Endothelial cell of umbilical vein (primary cell): Measurements from ENCODE around the gene SKP1.

Experiments used
- EZH2 ChIP-seq: IDR thresholded peaks from 2 replicates; pipeline ENCODE4 v1.6.1; 2012; ENCODE audit warnings: borderline replicate concordance, low read depth, mild to moderate bottlenecking, moderate library complexity, low read length, inconsistent platforms; ENCODE audit not compliant: severe bottlenecking
- FOS ChIP-seq: IDR thresholded peaks from 2 replicates; pipeline ENCODE4 v1.6.1; 2011; ENCODE audit warnings: mild to moderate bottlenecking, low read length, moderate library complexity, borderline replicate concordance; ENCODE audit not compliant: insufficient read depth
- GATA2 ChIP-seq: IDR thresholded peaks from 2 replicates; pipeline ENCODE4 v1.7.0; 2011; ENCODE audit warnings: low read depth, mild to moderate bottlenecking, moderate library complexity, mixed read lengths, low read length; ENCODE audit not compliant: insufficient read length, insufficient read depth
- JUN ChIP-seq: IDR thresholded peaks from 2 replicates; pipeline ENCODE4 v1.6.1; 2011; ENCODE audit warnings: borderline replicate concordance, low read depth; ENCODE audit not compliant: insufficient read length, insufficient read depth
- MAX ChIP-seq: IDR thresholded peaks from 2 replicates; pipeline ENCODE4 v1.6.1; 2011; ENCODE audit not compliant: insufficient read depth, insufficient read length
- POLR2A ChIP-seq: IDR thresholded peaks from 2 replicates; pipeline ENCODE4 v1.6.1; 2012; ENCODE audit warnings: low read depth, mild to moderate bottlenecking, control low read depth, low read length
- POLR2AphosphoS5 ChIP-seq: IDR thresholded peaks from 2 replicates; pipeline ENCODE4 v1.6.1; 2012; ENCODE audit warnings: low read depth, mild to moderate bottlenecking, control low read depth, low read length, moderate library complexity; ENCODE audit not compliant: insufficient read depth
- TF ChIP-seq, protein P1 (sequence below), 2 donors: IDR thresholded peaks; 1 replicate in 1 of 2; 2 replicates in 1 of 2; pipeline ENCODE4 v1.5.1; 2011; ENCODE audit warnings: low read length in 2 of 2, mild to moderate bottlenecking in 2 of 2, moderate library complexity in 2 of 2, control low read depth in 1 of 2, inconsistent platforms in 1 of 2, low read depth in 1 of 2; ENCODE audit not compliant: insufficient read depth in 1 of 2; ENCODE audit errors: extremely low read depth in 1 of 2

- TF ChIP-seq, protein P1, sequence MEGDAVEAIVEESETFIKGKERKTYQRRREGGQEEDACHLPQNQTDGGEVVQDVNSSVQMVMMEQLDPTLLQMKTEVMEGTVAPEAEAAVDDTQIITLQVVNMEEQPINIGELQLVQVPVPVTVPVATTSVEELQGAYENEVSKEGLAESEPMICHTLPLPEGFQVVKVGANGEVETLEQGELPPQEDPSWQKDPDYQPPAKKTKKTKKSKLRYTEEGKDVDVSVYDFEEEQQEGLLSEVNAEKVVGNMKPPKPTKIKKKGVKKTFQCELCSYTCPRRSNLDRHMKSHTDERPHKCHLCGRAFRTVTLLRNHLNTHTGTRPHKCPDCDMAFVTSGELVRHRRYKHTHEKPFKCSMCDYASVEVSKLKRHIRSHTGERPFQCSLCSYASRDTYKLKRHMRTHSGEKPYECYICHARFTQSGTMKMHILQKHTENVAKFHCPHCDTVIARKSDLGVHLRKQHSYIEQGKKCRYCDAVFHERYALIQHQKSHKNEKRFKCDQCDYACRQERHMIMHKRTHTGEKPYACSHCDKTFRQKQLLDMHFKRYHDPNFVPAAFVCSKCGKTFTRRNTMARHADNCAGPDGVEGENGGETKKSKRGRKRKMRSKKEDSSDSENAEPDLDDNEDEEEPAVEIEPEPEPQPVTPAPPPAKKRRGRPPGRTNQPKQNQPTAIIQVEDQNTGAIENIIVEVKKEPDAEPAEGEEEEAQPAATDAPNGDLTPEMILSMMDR (IDR thresholded peaks at IDR 0.05; ENCODE audit: extremely low read depth in 1 of 2, insufficient read depth in 1 of 2, low read depth in 1 of 2, low read length in 2 of 2), result no peak
- TF ChIP-seq MAX (no peak), POLR2AphosphoS5 (no peak), EZH2 (no peak), POLR2A (no peak), GATA2 (no peak), JUN (no peak), FOS (no peak)
Measured at GRCh38 chr5:134149571-134150303, 27.0 kb downstream of the SKP1 start.
